GM12891 (cell line): ENCODE results near the gene ASIC5.

Experiments used
- DNase-seq: peaks from one replicate; pipeline ENCODE4 v3.0.0; 2011; ENCODE audit warnings: low spot score; ENCODE audit not compliant: insufficient read length
- FAIRE-seq: peaks from 2 replicates; lab custom pipeline; 2011; peaks lifted over from hg19 to GRCh38; lab: Jason Lieb, UNC
- PAX5 ChIP-seq: IDR thresholded peaks from 2 replicates; pipeline ENCODE4 v1.6.1; 2011; ENCODE audit warnings: low read length, moderate library complexity, mild to moderate bottlenecking; ENCODE audit not compliant: insufficient read depth, severe bottlenecking
- POLR2A ChIP-seq: IDR thresholded peaks from 2 replicates; pipeline ENCODE4 v1.6.1; 2011; ENCODE audit warnings: low read depth, low read length, control low read depth
- POLR2AphosphoS5 ChIP-seq: IDR thresholded peaks from 2 replicates; pipeline ENCODE4 v1.6.1; 2011; ENCODE audit warnings: low read depth, low read length, control low read depth
- POU2F2 ChIP-seq: IDR thresholded peaks from 2 replicates; pipeline ENCODE4 v1.6.1; 2011; ENCODE audit warnings: low read depth, mild to moderate bottlenecking, control low read depth, low read length, moderate library complexity
- SPI1 ChIP-seq: IDR thresholded peaks from 2 replicates; pipeline ENCODE4 v1.6.1; 2011; ENCODE audit warnings: low read depth, low read length, control low read depth
- TAF1 ChIP-seq: IDR thresholded peaks from 2 replicates; pipeline ENCODE4 v1.6.1; 2011; ENCODE audit warnings: low read depth, low read length, control low read depth

The ASIC5 gene

DNA sequence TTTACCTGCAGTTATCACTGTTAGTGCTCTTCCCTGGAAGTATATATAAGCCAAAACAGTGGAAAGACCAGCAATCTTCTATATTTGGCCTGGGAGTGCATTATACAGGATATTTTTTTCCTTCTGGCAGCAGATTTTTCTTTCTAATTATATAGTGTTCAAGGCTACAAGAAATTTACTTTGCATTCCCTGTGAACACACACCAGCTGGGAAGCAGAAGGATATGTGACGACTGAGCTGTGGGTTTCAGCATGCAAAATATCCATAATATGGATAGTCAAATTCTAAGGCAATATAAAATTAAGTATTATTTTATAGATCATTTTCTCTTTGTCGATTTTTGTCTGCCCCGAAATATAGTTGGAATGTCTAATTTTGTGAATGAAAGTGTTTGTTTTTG lies 76.1 kb downstream of the ASIC5 start:
- FAIRE-seq = no peak
- TF ChIP-seq SPI1 (no peak), POLR2AphosphoS5 (no peak), POLR2A (no peak), POU2F2 (no peak), TAF1 (no peak), PAX5 (no peak)
- no peak for DNase-seq

GRCh38 chr4:155789391-155789790 lies 76.7 kb downstream of the ASIC5 start:
- DNase-seq = no peak
- no peak for FAIRE-seq
- no peak for TF ChIP-seq POLR2A
- no peak for TF ChIP-seq PAX5
- no peak for TF ChIP-seq POLR2AphosphoS5
- no peak for TF ChIP-seq TAF1
- TF ChIP-seq SPI1 = no peak
- no peak for TF ChIP-seq POU2F2

- FAIRE-seq (peak; percentile 72), DNase-seq (no peak)
- TF ChIP-seq POU2F2 (no peak), SPI1 (no peak), TAF1 (no peak), PAX5 (no peak), POLR2AphosphoS5 (no peak), POLR2A (no peak)
These were observed 78.9 kb downstream of the ASIC5 start for GRCh38 chr4:155787113-155787710.

- FAIRE-seq (no peak), DNase-seq (no peak)
- TF ChIP-seq POLR2AphosphoS5 = no peak
- no peak for TF ChIP-seq PAX5
- no peak for TF ChIP-seq POU2F2
These were observed 80.2 kb downstream of the ASIC5 start for GRCh38 chr4:155785828-155786227.

DNA sequence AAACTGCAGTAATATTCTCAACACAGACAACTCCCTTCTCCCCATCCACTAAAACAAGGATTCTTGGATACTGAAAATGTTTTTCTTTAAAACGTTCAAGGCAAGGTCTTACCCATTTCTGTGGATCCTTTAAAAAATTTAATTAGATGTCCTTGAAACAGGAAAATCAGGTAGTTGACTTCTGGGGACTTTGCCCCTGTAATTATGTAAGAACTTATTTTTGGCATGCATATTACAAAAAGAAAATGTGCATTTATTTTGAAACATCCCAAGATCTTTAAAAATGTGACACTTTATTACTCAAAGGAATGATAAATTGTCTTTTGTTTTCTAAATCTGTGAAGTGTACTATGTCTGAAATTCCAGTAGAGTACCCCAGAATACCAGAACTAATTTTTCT lies 81.4 kb downstream of the ASIC5 start:
- no peak for TF ChIP-seq PAX5
- TF ChIP-seq TAF1 = no peak
- no peak for TF ChIP-seq SPI1
- no peak for TF ChIP-seq POLR2AphosphoS5
- no peak for TF ChIP-seq POLR2A
- no peak for TF ChIP-seq POU2F2
- DNase-seq (no peak), FAIRE-seq (no peak)

- FAIRE-seq (no peak), DNase-seq (no peak)
- TF ChIP-seq PAX5 = no peak
- TF ChIP-seq SPI1 = no peak
- no peak for TF ChIP-seq POLR2A
- no peak for TF ChIP-seq TAF1
- TF ChIP-seq POU2F2 = no peak
- no peak for TF ChIP-seq POLR2AphosphoS5
These were observed 84.7 kb downstream of the ASIC5 start for GRCh38 chr4:155781249-155781831.

- FAIRE-seq = no peak
- no peak for TF ChIP-seq SPI1
- DNase-seq = no peak
These were observed 85.3 kb downstream of the ASIC5 start for GRCh38 chr4:155780775-155781174.
